GM12864 (cell line): ENCODE data around the gene COX7A2.

Experiments used
- DNase-seq: peaks from one replicate; pipeline ENCODE4 v3.0.0-alpha.2; 2011; ENCODE audit warnings: low read depth
- H3K4me3 ChIP-seq: 2 replicates; pipeline ENCODE4 v1.5.1; 2011; ENCODE audit warnings: mild to moderate bottlenecking, low read depth, low read length, control low read depth
- CTCF ChIP-seq: IDR thresholded peaks from 2 replicates; pipeline ENCODE4 v1.5.1; 2011; ENCODE audit warnings: low read depth, mild to moderate bottlenecking, moderate library complexity, low read length, control low read depth, inconsistent platforms; ENCODE audit errors: missing control alignments

The COX7A2 gene

GRCh38 chr6:75268988-75269354 lies 25.4 kb upstream of the COX7A2 start:
- no peak for DNase-seq
- TF ChIP-seq CTCF = no peak

GRCh38 chr6:75268121-75268987 lies 24.8 kb upstream of the COX7A2 start:
- TF ChIP-seq CTCF = no peak
- H3K4me3 ChIP-seq = no peak overlapping the region
- DNase-seq = no peak

More at GRCh38 chr6:75268988-75269354, 25.4 kb upstream of the COX7A2 start:
- no peak overlapping the region for H3K4me3 ChIP-seq

- no peak overlapping the region for H3K4me3 ChIP-seq
- TF ChIP-seq CTCF = no peak
- DNase-seq = no peak
Observed at GRCh38 chr6:75267461-75267860, 23.9 kb upstream of the COX7A2 start.

- H3K4me3 ChIP-seq = no peak overlapping the region
- DNase-seq = no peak
- TF ChIP-seq CTCF = peak; percentile 64
Observed at GRCh38 chr6:75266716-75267291, 23.2 kb upstream of the COX7A2 start.

GRCh38 chr6:75263401-75263750 lies 19.8 kb upstream of the COX7A2 start:
- no peak overlapping the region for H3K4me3 ChIP-seq
- no peak for DNase-seq
- TF ChIP-seq CTCF = no peak

GRCh38 chr6:75262716-75263400 lies 19.3 kb upstream of the COX7A2 start:
- no peak for TF ChIP-seq CTCF
- H3K4me3 ChIP-seq = no peak overlapping the region

GRCh38 chr6:75261299-75261698 lies 17.7 kb upstream of the COX7A2 start:
- no peak for DNase-seq
- no peak overlapping the region for H3K4me3 ChIP-seq
- no peak for TF ChIP-seq CTCF

More at GRCh38 chr6:75262716-75263400, 19.3 kb upstream of the COX7A2 start:
- DNase-seq = no peak
